ENCODE results near the gene DGKB.

DNA sequence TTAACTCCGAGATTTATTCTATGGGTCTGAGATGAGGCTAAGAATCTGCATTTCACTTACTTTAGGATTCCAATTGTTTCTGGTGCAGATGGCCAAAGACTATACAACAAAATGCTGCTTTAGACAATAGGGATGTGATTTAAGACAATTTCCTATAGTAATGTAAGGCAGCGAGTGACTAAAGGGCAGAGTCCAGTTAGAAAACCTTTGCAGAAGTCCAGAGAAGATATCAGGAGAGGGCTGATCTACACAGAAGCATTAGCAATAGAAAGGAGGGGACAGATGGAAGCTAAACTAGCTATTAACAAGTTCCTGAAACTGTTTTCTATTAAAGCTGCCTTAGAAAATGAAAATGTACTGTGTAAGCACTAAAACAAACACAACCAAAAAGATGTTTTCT lies 398.9 kb downstream of the DGKB start:
- TF ChIP-seq CTCF (optimal IDR thresholded peaks at IDR 0.05 in 1 of 3, IDR thresholded peaks at IDR 0.05 in 1 of 3, conservative IDR thresholded peaks at IDR 0.05 in 1 of 3; ENCODE audit: extremely low read depth in 1 of 3, insufficient read depth in 2 of 3, low read length in 3 of 3) (no peak), EZH2 (IDR thresholded peaks at IDR 0.05; ENCODE audit: low read length) (no peak)

Data from keratinocyte (primary cell).